ENCODE measurements around the gene MYO10. TPM values are rescaled to one million over a fixed set of nuclear protein-coding genes. Genes with fewer than 3 reads are reported as not detected.

MYO10 gene
- total and polyA plus RNA-seq, 2 donors (not counting 3 experiments of a cell fraction or from before 2014, with no cell fraction given), result 36.0 to 148 TPM

- Histone ChIP-seq H2AFZ (ENCODE audit: low read depth, low read length) (no peak overlapping the region), H3K4me1 (ENCODE audit: control insufficient read depth, extremely low read depth, insufficient read depth, low read length) (peaks cover 2% of the 10 kb centered on the region), H3K4me2 (ENCODE audit: insufficient read depth, low read length) (no peak overlapping the region), H3K79me2 (ENCODE audit: control insufficient read depth, insufficient read depth, low read length) (peaks cover 98% of the 10 kb centered on the region), H3K4me3 (replicated peaks in 1 of 3; ENCODE audit: insufficient read depth in 1 of 3, low read depth in 1 of 3, low read length in 3 of 3) (no peak overlapping the region), H3K9me1 (replicated peaks; ENCODE audit: control insufficient read depth, extremely low read depth, insufficient read depth, low read length) (no peaks in the 10 kb centered on the region), H3K27me3 (ENCODE audit: control insufficient read depth in 2 of 2, insufficient read depth in 2 of 2, low read length in 2 of 2) (no peaks in the 10 kb centered on the region), H3K36me3 (ENCODE audit: control insufficient read depth in 2 of 2, extremely low read depth in 1 of 2, insufficient read depth in 2 of 2, low read length in 2 of 2) (peaks cover 0 to 8% of the 10 kb centered on the region in 2 experiments), H3K9me3 (replicated peaks; ENCODE audit: control insufficient read depth, insufficient read depth, low read length) (no peaks in the 10 kb centered on the region), H3K27ac (ENCODE audit: insufficient read depth, low read depth, low read length) (no peak overlapping the region), H4K20me1 (replicated peaks; ENCODE audit: control insufficient read depth, extremely low read depth, insufficient read depth, low read length) (peaks cover 20% of the 10 kb centered on the region), H3K9ac (replicated peaks; ENCODE audit: extremely low read depth, insufficient read depth, low read length) (no peak overlapping the region)
- ChIA-PET CTCF (no interaction called here), POLR2A (no interaction called here)
- TF ChIP-seq GATA2 (IDR thresholded peaks at IDR 0.05; ENCODE audit: insufficient read depth, insufficient read length, low read depth, low read length) (no peak), POLR2A (IDR thresholded peaks at IDR 0.05; ENCODE audit: low read depth, low read length) (no peak), FOS (IDR thresholded peaks at IDR 0.05; ENCODE audit: borderline replicate concordance, insufficient read depth, low read length) (no peak), MAX (IDR thresholded peaks at IDR 0.05; ENCODE audit: insufficient read depth, insufficient read length) (no peak), EZH2 (IDR thresholded peaks at IDR 0.05; ENCODE audit: borderline replicate concordance, low read depth, low read length, severe bottlenecking) (no peak), CTCF (IDR thresholded peaks at IDR 0.05; ENCODE audit: extremely low read depth in 1 of 2, insufficient read depth in 1 of 2, low read depth in 1 of 2, low read length in 2 of 2) (no peak), JUN (IDR thresholded peaks at IDR 0.05; ENCODE audit: borderline replicate concordance, insufficient read depth, insufficient read length, low read depth) (no peak), POLR2AphosphoS5 (IDR thresholded peaks at IDR 0.05; ENCODE audit: insufficient read depth, low read depth, low read length) (no peak), MYC (IDR thresholded peaks at IDR 0.05; ENCODE audit: low read depth, low read length) (no peak)
- DNase-seq (ENCODE audit: low read depth, low spot score) (no peak), FAIRE-seq (no peak)
- no TSS peak for BruUV-seq (replicated peaks)
- dilution Hi-C loops (cut with MboI; ENCODE audit: extremely low pct_ligation_motif_present, low sequenced_read_pairs) (loop anchor here (25.0 kb wide), 1 partner anchor 284 kb away; no protein-coding TSS in a partner anchor), intact Hi-C loops (cut with micrococcal nuclease) (no loop called here)
Observed at GRCh38 chr5:16902846-16903245, 33.2 kb downstream of the MYO10 start.
